ENCODE results near the gene ANKRD29. TPM values are rescaled to one million over a fixed set of nuclear protein-coding genes. Genes with fewer than 3 reads are reported as not detected.

The ANKRD29 gene
- total and polyA plus RNA-seq, 9 of the 15 experiments (the other 6 are each of a cell fraction or from before 2014, with no cell fraction given) = 0.36 TPM; not detected in 8

DNA sequence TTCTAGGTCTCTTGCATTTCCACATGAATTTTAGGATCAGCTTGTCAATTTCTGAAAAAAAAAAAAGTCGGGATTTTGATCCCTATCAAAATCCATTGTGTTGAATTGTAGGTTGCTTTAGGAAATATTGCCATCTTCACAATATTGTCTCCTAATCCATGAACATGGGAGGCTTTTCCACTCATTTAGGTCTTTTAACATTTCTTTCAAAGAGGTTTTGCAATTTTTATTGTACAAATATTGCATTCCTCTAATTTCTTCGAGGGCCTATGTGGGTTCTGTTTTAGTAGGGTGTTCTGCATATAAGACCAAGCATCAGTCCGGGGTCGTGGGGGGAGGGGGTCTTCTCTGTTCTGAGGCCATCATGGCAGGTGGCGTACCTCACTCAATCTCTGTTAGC, 25.8 kb upstream of the ANKRD29 start:
- Histone ChIP-seq H3K36me3 (ENCODE audit: control insufficient read depth, insufficient read depth, low read length) (no peaks in the 10 kb centered on the region), H4K20me1 (replicated peaks; ENCODE audit: control insufficient read depth, insufficient read depth, low read length) (no peaks in the 10 kb centered on the region), H3K9ac (ENCODE audit: insufficient read depth in 1 of 2, low read depth in 2 of 2, low read length in 2 of 2) (no peak overlapping the region), H3K27me3 (ENCODE audit: control insufficient read depth in 2 of 2, insufficient read depth in 2 of 2, low read length in 2 of 2) (peaks cover 14 to 40% of the 10 kb centered on the region in 2 experiments; a peak in 4 of 5 replicates), H2AFZ (ENCODE audit: low read depth, low read length) (no peak overlapping the region), H3K4me3 (no peak overlapping the region), H3K4me1 (replicated peaks in 1 of 2; ENCODE audit: control insufficient read depth in 2 of 2, insufficient read depth in 2 of 2, low read length in 2 of 2) (peaks cover 0 to 15% of the 10 kb centered on the region in 2 experiments; a peak in 2 of 5 replicates), H3K79me2 (ENCODE audit: control insufficient read depth, insufficient read depth, low read length) (no peaks in the 10 kb centered on the region), H3K9me1 (ENCODE audit: control insufficient read depth, insufficient read depth, low read length) (no peaks in the 10 kb centered on the region), H3K4me2 (ENCODE audit: insufficient read depth, low read length) (no peak overlapping the region), H3K27ac (ENCODE audit: extremely low read depth, low read depth, low read length) (no peak overlapping the region), H3K9me3 (replicated peaks; ENCODE audit: control insufficient read depth, insufficient read depth, low read depth, low read length) (no peaks in the 10 kb centered on the region)
- FAIRE-seq = no peak
- BruUV-seq (replicated peaks) = no TSS peak
- in situ Hi-C loops (cut with MboI) = no loop called here
- WGBS (ENCODE audit: insufficient coverage, low coverage, missing lambda C conversion rate) = 2% methylated on average over 5 of the region's 5 CpGs
- DNase-seq (ENCODE audit: extremely low read depth in 1 of 4, low spot score in 3 of 4) = no peak
- intact Hi-C loops (cut with micrococcal nuclease) = no loop called here
- ChIA-PET CTCF (ENCODE audit: low intra/inter-chr PET ratio) (no interaction called here), POLR2A (interaction anchor here (0.6 kb wide), 1 partner anchor 160 kb away, joined by 3 read pairs; no protein-coding TSS in a partner anchor)
- no peak for ATAC-seq
- TF ChIP-seq, protein P1, sequence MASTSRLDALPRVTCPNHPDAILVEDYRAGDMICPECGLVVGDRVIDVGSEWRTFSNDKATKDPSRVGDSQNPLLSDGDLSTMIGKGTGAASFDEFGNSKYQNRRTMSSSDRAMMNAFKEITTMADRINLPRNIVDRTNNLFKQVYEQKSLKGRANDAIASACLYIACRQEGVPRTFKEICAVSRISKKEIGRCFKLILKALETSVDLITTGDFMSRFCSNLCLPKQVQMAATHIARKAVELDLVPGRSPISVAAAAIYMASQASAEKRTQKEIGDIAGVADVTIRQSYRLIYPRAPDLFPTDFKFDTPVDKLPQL (IDR thresholded peaks at IDR 0.05; ENCODE audit: extremely low read depth, insufficient read length) = no peak
- TF ChIP-seq CBX8 (IDR thresholded peaks at IDR 0.05; ENCODE audit: borderline replicate concordance, extremely low read depth, low read depth, low read length, poor library complexity, severe bottlenecking) (peak; percentile 46), DDX20 (tag; IDR thresholded peaks at IDR 0.05; ENCODE audit: low read depth) (no peak)
